Measurements from ENCODE around the gene KDM2B.
A peak's percentile ranks its signal among the peaks of the same experiment; 100 is the strongest.
"Not testable (repeated sequence)": the region's sequence is repeated elsewhere in the genome, so short reads cannot be mapped to it uniquely, and the experiment has no call there.

Gene KDM2B

GRCh38 chr12:121484564-121484963 lies 96.3 kb downstream of the KDM2B start:
- H3K79me1 ChIP-seq (ENCODE audit: low read depth, low read length); H2BK12ac ChIP-seq (ENCODE audit: low read length); H3K4ac ChIP-seq (ENCODE audit: low read length); H2AK5ac ChIP-seq (ENCODE audit: low read depth, low read length); H2BK15ac ChIP-seq (ENCODE audit: low read length); H3K4me2 ChIP-seq (ENCODE audit: insufficient read depth, low read length, poor library complexity, severe bottlenecking); H2AFZ ChIP-seq (ENCODE audit: low read length); H3K4me3 ChIP-seq (ENCODE audit: low read length in 2 of 2); H3K27me3 ChIP-seq (ENCODE audit: control insufficient read depth in 3 of 3, insufficient read depth in 3 of 3, low read depth in 1 of 3, low read length in 3 of 3); H4K91ac ChIP-seq (ENCODE audit: low read depth, low read length, poor library complexity); H3K27ac ChIP-seq (replicated peaks; ENCODE audit: low read length); H2BK5ac ChIP-seq (ENCODE audit: low read length); DNase-seq (ENCODE audit: low spot score); H3K23ac ChIP-seq (ENCODE audit: low read depth, low read length, poor library complexity); H3K9me3 ChIP-seq (replicated peaks in 1 of 2; ENCODE audit: control insufficient read depth in 2 of 2, insufficient read depth in 1 of 2, low read depth in 1 of 2, low read length in 2 of 2); H3K14ac ChIP-seq (ENCODE audit: low read length); H4K8ac ChIP-seq (ENCODE audit: low read depth, low read length); H3K4me1 ChIP-seq (ENCODE audit: control insufficient read depth in 2 of 2, insufficient read depth in 1 of 2, low read depth in 1 of 2, low read length in 2 of 2); H3K18ac ChIP-seq (ENCODE audit: low read length); H2BK120ac ChIP-seq (ENCODE audit: low read depth, low read length); H3K9ac ChIP-seq (ENCODE audit: low read depth, low read length, poor library complexity): not testable (repeated sequence)
- no CpG with 5 or more reads among the region's 5 CpGs for WGBS, 2 donors (ENCODE audit: extremely low coverage in 2 of 2, insufficient read length in 2 of 2, insufficient replicate concordance in 1 of 2)
- peaks cover 13 to 42% of the 10 kb centered on the region in 2 donors for H3K36me3 ChIP-seq (replicated peaks in 1 of 2; ENCODE audit: control insufficient read depth in 2 of 2, insufficient read depth in 2 of 2, low read length in 2 of 2)

DNA sequence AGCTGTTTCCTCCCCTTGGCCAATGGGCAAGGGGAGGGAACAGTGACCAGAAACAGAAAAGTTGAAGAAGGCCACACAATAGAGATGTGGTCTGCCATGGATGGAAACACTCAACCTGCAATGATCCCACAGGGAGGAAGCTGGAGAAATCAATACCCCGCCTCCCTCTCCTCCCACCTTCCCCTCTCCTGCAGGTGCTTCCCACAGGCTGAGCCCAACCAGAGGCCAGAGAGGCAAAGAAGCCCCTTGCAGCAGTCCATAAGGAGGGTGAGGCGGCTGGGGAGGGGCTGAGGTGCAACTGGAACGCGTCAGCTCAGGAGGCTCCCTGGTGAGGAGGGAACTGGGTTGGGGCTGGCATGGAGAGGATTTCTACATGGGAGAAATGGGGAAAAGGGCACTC lies 96.9 kb downstream of the KDM2B start:
- Histone ChIP-seq H3K27me3 (ENCODE audit: control insufficient read depth in 3 of 3, insufficient read depth in 3 of 3, low read depth in 1 of 3, low read length in 3 of 3) (no peaks in the 10 kb centered on the region), H2BK15ac (ENCODE audit: low read length) (no peak overlapping the region), H2BK5ac (ENCODE audit: low read length) (peak overlapping the region; percentile 7), H3K79me1 (ENCODE audit: low read depth, low read length) (peaks cover 6% of the 10 kb centered on the region), H4K8ac (ENCODE audit: low read depth, low read length) (no peak overlapping the region), H3K18ac (ENCODE audit: low read length) (no peak overlapping the region), H3K4me2 (ENCODE audit: insufficient read depth, low read length, poor library complexity, severe bottlenecking) (no peak overlapping the region), H3K14ac (ENCODE audit: low read length) (no peak overlapping the region), H3K4ac (ENCODE audit: low read length) (no peak overlapping the region), H3K4me1 (ENCODE audit: control insufficient read depth in 2 of 2, insufficient read depth in 1 of 2, low read depth in 1 of 2, low read length in 2 of 2) (peaks cover 0 to 3% of the 10 kb centered on the region in 2 donors), H3K9ac (ENCODE audit: low read depth, low read length, poor library complexity) (no peak overlapping the region), H3K36me3 (replicated peaks in 1 of 2; ENCODE audit: control insufficient read depth in 2 of 2, insufficient read depth in 2 of 2, low read length in 2 of 2) (peaks cover 13 to 39% of the 10 kb centered on the region in 2 donors), H2BK120ac (ENCODE audit: low read depth, low read length) (no peak overlapping the region), H4K91ac (ENCODE audit: low read depth, low read length, poor library complexity) (no peak overlapping the region), H2AFZ (ENCODE audit: low read length) (no peak overlapping the region), H3K9me3 (replicated peaks in 1 of 2; ENCODE audit: control insufficient read depth in 2 of 2, insufficient read depth in 1 of 2, low read depth in 1 of 2, low read length in 2 of 2) (peaks cover 0 to 2% of the 10 kb centered on the region in 2 donors), H2BK12ac (ENCODE audit: low read length) (no peak overlapping the region), H3K4me3 (ENCODE audit: low read length in 2 of 2) (no peak overlapping the region), H3K27ac (replicated peaks; ENCODE audit: low read length) (no peak overlapping the region), H3K23ac (ENCODE audit: low read depth, low read length, poor library complexity) (no peak overlapping the region), H2AK5ac (ENCODE audit: low read depth, low read length) (no peak overlapping the region)
- WGBS, 2 donors (ENCODE audit: extremely low coverage in 2 of 2, insufficient read length in 2 of 2, insufficient replicate concordance in 1 of 2): no CpG with 5 or more reads among the region's 4 CpGs
- DNase-seq (ENCODE audit: low spot score): no peak

DNA sequence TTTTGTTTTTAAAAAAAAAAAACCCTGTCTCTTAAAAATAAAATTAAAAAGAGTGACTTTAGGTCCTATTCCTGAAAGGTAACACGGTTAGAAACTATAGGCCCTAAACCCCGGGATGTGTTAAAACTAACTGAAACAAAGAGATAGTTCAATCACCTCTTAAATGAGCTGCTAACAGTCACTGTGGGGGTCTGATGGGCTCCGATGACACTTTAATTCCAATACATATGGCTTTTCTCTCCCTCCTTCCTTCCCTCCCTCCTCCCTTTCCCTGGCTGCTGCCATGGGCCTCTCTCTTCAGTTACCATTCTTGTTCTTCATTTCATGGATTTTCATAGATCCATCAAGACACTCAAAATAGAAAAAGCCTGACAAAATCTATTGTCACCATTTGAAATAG lies 104.3 kb downstream of the KDM2B start:
- no peak overlapping the region for H3K18ac ChIP-seq (ENCODE audit: low read length)
- H2BK5ac ChIP-seq (ENCODE audit: low read length): no peak overlapping the region
- H3K23ac ChIP-seq (ENCODE audit: low read depth, low read length, poor library complexity): no peak overlapping the region
- H3K4me2 ChIP-seq (ENCODE audit: insufficient read depth, low read length, poor library complexity, severe bottlenecking): no peak overlapping the region
- no peak overlapping the region for H4K91ac ChIP-seq (ENCODE audit: low read depth, low read length, poor library complexity)
- peaks cover 0 to 2% of the 10 kb centered on the region in 2 donors for H3K4me1 ChIP-seq (ENCODE audit: control insufficient read depth in 2 of 2, insufficient read depth in 1 of 2, low read depth in 1 of 2, low read length in 2 of 2)
- no peak overlapping the region for H2BK120ac ChIP-seq (ENCODE audit: low read depth, low read length)
- H3K9ac ChIP-seq (ENCODE audit: low read depth, low read length, poor library complexity): no peak overlapping the region
- no peak overlapping the region for H2BK12ac ChIP-seq (ENCODE audit: low read length)
- no peak overlapping the region for H2AFZ ChIP-seq (ENCODE audit: low read length)
- no peak overlapping the region for H3K4ac ChIP-seq (ENCODE audit: low read length)
- no CpG with 5 or more reads among the region's 3 CpGs for WGBS, 2 donors (ENCODE audit: extremely low coverage in 2 of 2, insufficient read length in 2 of 2, insufficient replicate concordance in 1 of 2)
- H4K8ac ChIP-seq (ENCODE audit: low read depth, low read length): no peak overlapping the region
- peaks cover 0 to 9% of the 10 kb centered on the region in 2 donors for H3K36me3 ChIP-seq (replicated peaks in 1 of 2; ENCODE audit: control insufficient read depth in 2 of 2, insufficient read depth in 2 of 2, low read length in 2 of 2)
- no peak for DNase-seq (ENCODE audit: low spot score)
- H2AK5ac ChIP-seq (ENCODE audit: low read depth, low read length): no peak overlapping the region
- peaks cover 7% of the 10 kb centered on the region for H3K79me1 ChIP-seq (ENCODE audit: low read depth, low read length)
- no peak overlapping the region for H3K4me3 ChIP-seq (ENCODE audit: low read length in 2 of 2)
- no peak overlapping the region for H2BK15ac ChIP-seq (ENCODE audit: low read length)
- no peaks in the 10 kb centered on the region for H3K27me3 ChIP-seq (ENCODE audit: control insufficient read depth in 3 of 3, insufficient read depth in 3 of 3, low read depth in 1 of 3, low read length in 3 of 3)
- no peak overlapping the region for H3K27ac ChIP-seq (replicated peaks; ENCODE audit: low read length)
- H3K14ac ChIP-seq (ENCODE audit: low read length): no peak overlapping the region
- H3K9me3 ChIP-seq (replicated peaks in 1 of 2; ENCODE audit: control insufficient read depth in 2 of 2, insufficient read depth in 1 of 2, low read depth in 1 of 2, low read length in 2 of 2): peaks cover 0 to 2% of the 10 kb centered on the region in 2 donors

- H2AFZ ChIP-seq (ENCODE audit: low read length): no peak overlapping the region
- peaks cover 0 to 11% of the 10 kb centered on the region in 2 donors for H3K36me3 ChIP-seq (replicated peaks in 1 of 2; ENCODE audit: control insufficient read depth in 2 of 2, insufficient read depth in 2 of 2, low read length in 2 of 2)
- no peak overlapping the region for H2BK12ac ChIP-seq (ENCODE audit: low read length)
- H4K91ac ChIP-seq (ENCODE audit: low read depth, low read length, poor library complexity): no peak overlapping the region
- no peaks in the 10 kb centered on the region for H3K27me3 ChIP-seq (ENCODE audit: control insufficient read depth in 3 of 3, insufficient read depth in 3 of 3, low read depth in 1 of 3, low read length in 3 of 3)
- no peak overlapping the region for H2BK15ac ChIP-seq (ENCODE audit: low read length)
- DNase-seq (ENCODE audit: low spot score): no peak
- peaks cover 0 to 2% of the 10 kb centered on the region in 2 donors for H3K4me1 ChIP-seq (ENCODE audit: control insufficient read depth in 2 of 2, insufficient read depth in 1 of 2, low read depth in 1 of 2, low read length in 2 of 2)
- no peak overlapping the region for H2BK5ac ChIP-seq (ENCODE audit: low read length)
- no peak overlapping the region for H3K4me3 ChIP-seq (ENCODE audit: low read length in 2 of 2)
- H3K79me1 ChIP-seq (ENCODE audit: low read depth, low read length): peaks cover 7% of the 10 kb centered on the region
- H2BK120ac ChIP-seq (ENCODE audit: low read depth, low read length): no peak overlapping the region
- H3K18ac ChIP-seq (ENCODE audit: low read length): no peak overlapping the region
- WGBS, 2 donors (ENCODE audit: extremely low coverage in 2 of 2, insufficient read length in 2 of 2, insufficient replicate concordance in 1 of 2): no CpG with 5 or more reads among the region's 2 CpGs
- H4K8ac ChIP-seq (ENCODE audit: low read depth, low read length): no peak overlapping the region
- no peak overlapping the region for H2AK5ac ChIP-seq (ENCODE audit: low read depth, low read length)
- no peak overlapping the region for H3K27ac ChIP-seq (replicated peaks; ENCODE audit: low read length)
- no peak overlapping the region for H3K14ac ChIP-seq (ENCODE audit: low read length)
- peaks cover 0 to 2% of the 10 kb centered on the region in 2 donors for H3K9me3 ChIP-seq (replicated peaks in 1 of 2; ENCODE audit: control insufficient read depth in 2 of 2, insufficient read depth in 1 of 2, low read depth in 1 of 2, low read length in 2 of 2)
- no peak overlapping the region for H3K9ac ChIP-seq (ENCODE audit: low read depth, low read length, poor library complexity)
- no peak overlapping the region for H3K4me2 ChIP-seq (ENCODE audit: insufficient read depth, low read length, poor library complexity, severe bottlenecking)
- no peak overlapping the region for H3K4ac ChIP-seq (ENCODE audit: low read length)
- H3K23ac ChIP-seq (ENCODE audit: low read depth, low read length, poor library complexity): no peak overlapping the region
These were observed 105.5 kb downstream of the KDM2B start for GRCh38 chr12:121475279-121475678.

All from neuronal stem cell (in vitro differentiated cells).